HUES64 (cell line): ENCODE results near the gene KLHL29.

Source experiments
- H3K27ac ChIP-seq: 2 replicates; pipeline ENCODE4 v1.7.0; 2013; ENCODE audit warnings: low read depth, low read length, inconsistent platforms
- H3K27me3 ChIP-seq: 2 replicates; pipeline ENCODE4 v1.6.1; 2013; ENCODE audit warnings: mild to moderate bottlenecking, low read length; ENCODE audit not compliant: insufficient read depth
- H3K36me3 ChIP-seq: 2 replicates; pipeline ENCODE4 v1.6.1; 2013; ENCODE audit warnings: mild to moderate bottlenecking, low read length; ENCODE audit not compliant: insufficient read depth
- H3K4me1 ChIP-seq: 2 replicates; pipeline ENCODE4 v1.6.1; 2013; ENCODE audit warnings: mild to moderate bottlenecking, low read length, moderate library complexity; ENCODE audit not compliant: insufficient read depth
- H3K4me3 ChIP-seq: 2 replicates; pipeline ENCODE4 v1.5.1; 2013; ENCODE audit warnings: mild to moderate bottlenecking, low read length, moderate library complexity
- H3K9ac ChIP-seq: 2 replicates; pipeline ENCODE4 v1.6.1; 2013; ENCODE audit warnings: mild to moderate bottlenecking, low read depth, low read length
- H3K9me3 ChIP-seq: 2 replicates; pipeline ENCODE4 v1.6.1; 2013; ENCODE audit warnings: low read depth, low read length; ENCODE audit not compliant: insufficient read depth
- WGBS: fragments of 150-250, 120-280 bp; methylation state at CpG from one replicate; pipeline ENCODE4 v1.1.7; 2013; ENCODE audit warnings: missing lambda C conversion rate; 5-methylcytosine and 5-hydroxymethylcytosine counted together

The KLHL29 gene

GRCh38 chr2:23593752-23594459 is 208.9 kb downstream of the KLHL29 start:
- H3K9ac ChIP-seq: no peak overlapping the region
- H3K9me3 ChIP-seq: no peaks in the 10 kb centered on the region
- no peaks in the 10 kb centered on the region for H3K27me3 ChIP-seq
- no peak overlapping the region for H3K27ac ChIP-seq
- H3K36me3 ChIP-seq: no peaks in the 10 kb centered on the region
- no peak overlapping the region for H3K4me3 ChIP-seq
- WGBS: 92% methylated on average over 19 of the region's 21 CpGs
- no peaks in the 10 kb centered on the region for H3K4me1 ChIP-seq

GRCh38 chr2:23594460-23594825 is 209.5 kb downstream of the KLHL29 start:
- 93% methylated on average over 3 of the region's 3 CpGs for WGBS
- Histone ChIP-seq H3K27ac (no peak overlapping the region), H3K27me3 (no peaks in the 10 kb centered on the region)

DNA sequence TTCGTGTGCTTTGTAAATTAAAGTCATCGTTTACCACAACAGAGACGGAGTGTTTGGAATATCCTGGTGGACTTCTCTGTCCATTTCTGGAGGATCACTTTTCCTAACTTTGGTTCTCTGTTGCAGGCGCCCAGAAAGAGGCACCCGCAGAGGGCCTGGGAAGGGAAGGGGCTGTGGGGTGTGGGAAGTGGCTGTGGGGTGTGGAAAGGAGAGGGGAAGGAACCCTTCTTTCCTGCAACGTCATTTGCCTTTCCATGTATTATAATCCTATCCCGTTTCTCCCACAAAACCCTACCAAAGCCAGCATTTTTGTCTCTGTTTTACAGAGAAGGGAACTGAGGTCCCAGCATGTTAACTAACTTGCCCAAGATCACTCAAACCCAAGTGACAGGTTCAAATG is 210.0 kb downstream of the KLHL29 start:
- H3K27ac ChIP-seq: no peak overlapping the region
- H3K4me3 ChIP-seq: no peak overlapping the region
- H3K9ac ChIP-seq: no peak overlapping the region
- H3K4me1 ChIP-seq: no peaks in the 10 kb centered on the region
- WGBS: 95% methylated on average over 7 of the region's 7 CpGs
- H3K27me3 ChIP-seq: no peaks in the 10 kb centered on the region
- no peaks in the 10 kb centered on the region for H3K9me3 ChIP-seq
- no peaks in the 10 kb centered on the region for H3K36me3 ChIP-seq

More at GRCh38 chr2:23594460-23594825, 209.5 kb downstream of the KLHL29 start:
- no peak overlapping the region for H3K9ac ChIP-seq
- no peaks in the 10 kb centered on the region for H3K36me3 ChIP-seq
- no peaks in the 10 kb centered on the region for H3K9me3 ChIP-seq
- no peaks in the 10 kb centered on the region for H3K4me1 ChIP-seq
- no peak overlapping the region for H3K4me3 ChIP-seq

- H3K27me3 ChIP-seq: no peaks in the 10 kb centered on the region
These were observed 210.7 kb downstream of the KLHL29 start for GRCh38 chr2:23595601-23596251.

GRCh38 chr2:23596316-23596885 is 211.4 kb downstream of the KLHL29 start:
- Histone ChIP-seq H3K27ac (no peak overlapping the region), H3K4me1 (no peaks in the 10 kb centered on the region), H3K4me3 (no peak overlapping the region), H3K9ac (no peak overlapping the region), H3K36me3 (no peaks in the 10 kb centered on the region), H3K27me3 (no peaks in the 10 kb centered on the region), H3K9me3 (no peaks in the 10 kb centered on the region)
- 94% methylated on average over 16 of the region's 16 CpGs for WGBS

More at GRCh38 chr2:23595601-23596251, 210.7 kb downstream of the KLHL29 start:
- no peaks in the 10 kb centered on the region for H3K36me3 ChIP-seq
- H3K4me1 ChIP-seq: no peaks in the 10 kb centered on the region
- H3K9ac ChIP-seq: no peak overlapping the region
- H3K9me3 ChIP-seq: no peaks in the 10 kb centered on the region
- WGBS: 86% methylated on average over 13 of the region's 13 CpGs
- H3K4me3 ChIP-seq: no peak overlapping the region
- H3K27ac ChIP-seq: no peak overlapping the region

DNA sequence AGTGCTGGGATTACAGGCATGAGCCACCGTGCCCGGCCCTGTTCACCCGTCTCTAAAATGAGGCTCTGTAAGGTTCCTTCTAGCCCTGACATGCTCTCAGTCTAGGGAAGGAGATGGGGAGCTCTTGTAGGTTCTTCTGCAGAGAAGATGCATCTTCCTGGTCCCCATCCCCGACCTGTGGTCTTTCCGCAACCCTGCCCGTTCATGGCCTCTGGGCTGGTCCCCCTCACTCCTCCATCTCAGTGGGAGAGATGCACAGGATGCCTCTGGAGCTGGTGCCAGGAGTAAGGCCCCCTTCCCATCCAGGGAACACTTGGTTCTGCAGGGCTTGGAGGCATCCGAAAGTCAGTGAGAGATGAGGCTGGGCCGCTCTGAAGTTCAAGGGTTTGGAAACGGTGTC is 212.7 kb downstream of the KLHL29 start:
- 95% methylated on average over 9 of the region's 9 CpGs for WGBS
- H3K27me3 ChIP-seq: no peaks in the 10 kb centered on the region
- H3K27ac ChIP-seq: no peak overlapping the region
- H3K4me1 ChIP-seq: no peaks in the 10 kb centered on the region
- H3K4me3 ChIP-seq: no peak overlapping the region
- H3K36me3 ChIP-seq: no peaks in the 10 kb centered on the region
- H3K9ac ChIP-seq: no peak overlapping the region
- H3K9me3 ChIP-seq: no peaks in the 10 kb centered on the region

- Histone ChIP-seq H3K36me3 (no peaks in the 10 kb centered on the region), H3K9ac (no peak overlapping the region), H3K27me3 (no peaks in the 10 kb centered on the region), H3K9me3 (no peaks in the 10 kb centered on the region), H3K27ac (no peak overlapping the region), H3K4me1 (no peaks in the 10 kb centered on the region), H3K4me3 (no peak overlapping the region)
- WGBS: 93% methylated on average over 5 of the region's 6 CpGs
These were observed 214.0 kb downstream of the KLHL29 start for GRCh38 chr2:23599006-23599405.

- Histone ChIP-seq H3K9ac (no peak overlapping the region), H3K9me3 (no peaks in the 10 kb centered on the region), H3K27ac (no peak overlapping the region), H3K27me3 (no peaks in the 10 kb centered on the region), H3K36me3 (no peaks in the 10 kb centered on the region), H3K4me3 (no peak overlapping the region), H3K4me1 (no peaks in the 10 kb centered on the region)
- WGBS: 88% methylated on average over 10 of the region's 10 CpGs
These were observed 214.7 kb downstream of the KLHL29 start for GRCh38 chr2:23599667-23600066.

DNA sequence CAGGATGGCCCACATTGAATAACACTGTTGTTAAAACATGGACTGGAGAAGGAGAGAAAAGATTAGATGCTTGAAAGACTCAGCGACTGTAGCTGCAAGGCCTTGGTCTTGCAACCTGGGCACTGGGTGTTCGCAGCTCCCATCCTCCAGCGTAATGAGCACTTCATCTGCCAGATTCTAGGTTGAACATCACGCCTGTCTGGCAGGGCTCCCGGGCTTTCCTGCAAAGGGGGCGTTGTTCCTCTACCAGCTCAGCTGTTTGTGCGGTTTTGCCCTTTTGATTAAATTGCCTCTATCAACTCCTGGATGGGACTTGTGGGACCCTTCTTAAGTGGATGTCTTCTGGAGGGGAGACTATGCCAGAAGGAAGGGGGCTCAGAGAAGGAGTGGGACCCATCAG is 215.4 kb downstream of the KLHL29 start:
- Histone ChIP-seq H3K27ac (no peak overlapping the region), H3K9ac (no peak overlapping the region), H3K36me3 (no peaks in the 10 kb centered on the region), H3K9me3 (no peaks in the 10 kb centered on the region), H3K27me3 (no peaks in the 10 kb centered on the region), H3K4me1 (no peaks in the 10 kb centered on the region), H3K4me3 (no peak overlapping the region)
- WGBS: 92% methylated on average over 7 of the region's 7 CpGs

DNA sequence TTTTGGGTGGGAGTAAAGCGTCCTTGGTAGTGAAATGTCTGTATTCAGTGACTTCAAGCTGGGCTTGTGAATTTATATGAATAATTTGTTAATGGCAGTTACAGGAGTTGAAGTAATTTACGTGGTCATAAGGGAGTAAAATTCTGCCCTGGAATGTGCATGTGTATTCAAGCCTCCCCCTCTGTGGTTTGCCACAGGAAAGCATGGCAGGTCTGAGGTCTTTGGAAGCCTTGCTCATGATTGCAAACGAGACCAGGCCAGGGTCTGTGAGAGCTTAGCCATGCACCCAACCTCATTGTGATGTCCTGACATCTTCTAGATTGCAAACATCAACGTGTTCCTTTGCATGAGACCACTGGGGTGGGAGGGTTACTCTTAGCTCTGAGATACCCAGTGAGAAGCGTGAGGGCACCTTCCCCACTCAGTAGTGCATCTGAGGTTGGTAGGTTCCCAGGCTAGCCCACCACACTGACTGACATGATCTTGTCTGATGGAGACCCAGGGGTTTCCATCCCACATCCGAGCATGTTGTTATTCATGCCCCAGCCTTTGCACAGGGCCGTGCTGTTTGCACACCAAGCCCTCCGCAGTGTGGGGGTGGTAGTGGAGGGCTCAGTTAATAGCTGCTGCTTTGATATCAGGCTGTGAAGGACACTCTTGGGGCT is 216.5 kb downstream of the KLHL29 start:
- 81% methylated on average over 8 of the region's 8 CpGs for WGBS
- Histone ChIP-seq H3K27ac (no peak overlapping the region), H3K27me3 (no peaks in the 10 kb centered on the region)

DNA sequence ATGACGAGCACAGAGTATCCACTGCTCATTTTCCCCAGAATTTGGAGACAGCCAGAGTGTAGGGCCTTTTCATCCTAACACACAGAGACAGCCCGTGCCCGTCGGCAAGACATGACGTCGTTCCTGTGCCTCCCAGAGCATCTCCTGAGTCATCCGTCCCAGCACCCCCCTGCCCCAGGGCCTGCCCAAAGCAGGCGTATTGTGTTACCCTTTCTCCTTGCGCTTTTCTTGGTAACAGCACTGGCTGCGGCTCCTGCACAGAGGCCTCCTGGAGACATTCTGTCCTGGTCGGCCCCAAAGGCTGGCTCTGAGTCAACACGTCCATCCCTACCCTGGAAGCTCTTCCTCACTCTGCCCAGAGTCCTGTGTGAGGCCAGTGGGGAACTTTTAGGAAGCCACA is 217.1 kb downstream of the KLHL29 start:
- no peaks in the 10 kb centered on the region for H3K27me3 ChIP-seq
- no peak overlapping the region for H3K9ac ChIP-seq
- H3K9me3 ChIP-seq: peaks cover 8% of the 10 kb centered on the region
- H3K4me1 ChIP-seq: no peaks in the 10 kb centered on the region
- no peaks in the 10 kb centered on the region for H3K36me3 ChIP-seq
- H3K27ac ChIP-seq: no peak overlapping the region
- H3K4me3 ChIP-seq: no peak overlapping the region
- WGBS: 78% methylated on average over 12 of the region's 12 CpGs

More for the DNA sequence above, 216.5 kb downstream of the KLHL29 start:
- Histone ChIP-seq H3K9ac (no peak overlapping the region), H3K9me3 (peaks cover 2% of the 10 kb centered on the region; the same call in 1 of the 2 replicates), H3K4me3 (no peak overlapping the region), H3K4me1 (no peaks in the 10 kb centered on the region), H3K36me3 (no peaks in the 10 kb centered on the region)
